ENCODE measurements around the gene HSP90AB1.

GRCh38 chr6:44268095-44268628 is 21.3 kb downstream of the HSP90AB1 start:
- TF ChIP-seq CTCF (conservative IDR thresholded peaks at IDR 0.05 in 1 of 2, IDR thresholded peaks at IDR 0.05 in 1 of 2; ENCODE audit: extremely low read depth in 1 of 2, insufficient read depth in 1 of 2, low read depth in 1 of 2, low read length in 2 of 2) (peak; percentile 98), EZH2 (IDR thresholded peaks at IDR 0.05; ENCODE audit: borderline replicate concordance, low read length) (no peak)

All from mammary epithelial cell (primary cell).